CD14-positive monocyte (primary cell): ENCODE data around the gene AADACL4. TPM values are rescaled to one million over a fixed set of nuclear protein-coding genes. Genes with fewer than 3 reads are reported as not detected.

ENCODE experiments used
- DNase-seq, 3 donors: peaks; one replicate each; pipeline ENCODE4 v3.0.0-alpha.2; 2011 to 2022
- H2AFZ ChIP-seq: 2 replicates; pipeline ENCODE4 v1.6.0; 2012; ENCODE audit warnings: mild to moderate bottlenecking, low read depth, low read length, inconsistent platforms; ENCODE audit not compliant: insufficient read depth, poor library complexity, severe bottlenecking
- H3K27ac ChIP-seq, 2 donors: 1 replicate in 1 of 2; 2 replicates in 1 of 2; pipeline ENCODE4 v1.5.1; 2012 to 2013; ENCODE audit warnings: low read length in 2 of 2, control low read depth in 1 of 2, inconsistent platforms in 1 of 2, low read depth in 1 of 2, mild to moderate bottlenecking in 1 of 2
- H3K27me3 ChIP-seq, 2 donors: one replicate each; pipeline versions ENCODE4 v1.6.0 to v1.6.1; 2011 to 2013; ENCODE audit warnings: low read length in 2 of 2; ENCODE audit not compliant: control insufficient read depth in 2 of 2, insufficient read depth in 2 of 2
- H3K36me3 ChIP-seq, 2 donors: replicated peaks in 1 of 2; 1 replicate in 1 of 2; 2 replicates in 1 of 2; pipeline versions ENCODE4 v1.5.1 to v1.6.1; 2012 to 2013; ENCODE audit warnings: low read length in 2 of 2, control low read depth in 1 of 2, inconsistent platforms in 1 of 2, mild to moderate bottlenecking in 1 of 2; ENCODE audit not compliant: insufficient read depth in 2 of 2, control insufficient read depth in 1 of 2
- H3K4me1 ChIP-seq, 2 donors: 1 replicate in 1 of 2; 2 replicates in 1 of 2; pipeline versions ENCODE4 v1.5.1 to v1.6.1; 2012 to 2013; ENCODE audit warnings: low read length in 2 of 2, control low read depth in 1 of 2, inconsistent platforms in 1 of 2, mild to moderate bottlenecking in 1 of 2, moderate library complexity in 1 of 2; ENCODE audit not compliant: insufficient read depth in 2 of 2, control insufficient read depth in 1 of 2
- H3K4me2 ChIP-seq: replicated peaks from 2 replicates; pipeline ENCODE3; 2012; ENCODE audit warnings: low read length, moderate library complexity, mild to moderate bottlenecking; ENCODE audit not compliant: poor library complexity, severe bottlenecking; ENCODE audit errors: extremely low read depth
- H3K4me3 ChIP-seq, 3 experiments: fragments of 200-600 bp in 1 of 3; sonication (generic) in 1 of 3; replicated peaks in 1 of 3; 1 replicate in 2 of 3; 2 replicates in 1 of 3; pipeline ENCODE4 v1.5.1; 2011 to 2013; ENCODE audit warnings: low read length in 3 of 3, mild to moderate bottlenecking in 3 of 3, control low read depth in 2 of 3, low read depth in 2 of 3, inconsistent platforms in 1 of 3, moderate library complexity in 1 of 3
- H3K79me2 ChIP-seq: 2 replicates; pipeline ENCODE4 v1.6.0; 2012; ENCODE audit warnings: mild to moderate bottlenecking, control low read depth, inconsistent platforms, low read length, moderate library complexity; ENCODE audit not compliant: insufficient read depth
- H3K9ac ChIP-seq: 2 replicates; pipeline ENCODE4 v1.6.0; 2017; ENCODE audit warnings: low read length, mild to moderate bottlenecking; ENCODE audit not compliant: insufficient read depth, poor library complexity, severe bottlenecking
- H3K9me3 ChIP-seq, 2 donors: replicated peaks in 1 of 2; 1 replicate in 1 of 2; 2 replicates in 1 of 2; pipeline versions ENCODE4 v1.5.1 to v1.6.1; 2012 to 2013; ENCODE audit warnings: low read length in 2 of 2, control low read depth in 1 of 2; ENCODE audit not compliant: control insufficient read depth in 1 of 2, insufficient read depth in 1 of 2
- H4K20me1 ChIP-seq: 2 replicates; pipeline ENCODE4 v1.6.0; 2012; ENCODE audit warnings: mild to moderate bottlenecking, low read length, control low read depth, moderate library complexity; ENCODE audit not compliant: insufficient read depth
- H3K27ac Mint-ChIP-seq, 7 donors: one replicate each; pipeline ENCODE4 v1.8.0; 2020; ENCODE audit warnings: mild to moderate bottlenecking in 7 of 7, mixed read lengths in 7 of 7, moderate library complexity in 6 of 7, inconsistent platforms in 2 of 7
- H3K27me3 Mint-ChIP-seq, 3 donors: one replicate each; pipeline ENCODE4 v1.8.0; 2021 to 2022; ENCODE audit warnings: low read depth in 3 of 3, mild to moderate bottlenecking in 3 of 3, mixed read lengths in 3 of 3, moderate library complexity in 3 of 3, inconsistent platforms in 1 of 3
- H3K36me3 Mint-ChIP-seq, 2 donors: one replicate each; pipeline ENCODE4 v1.8.0; 2020; ENCODE audit warnings: mixed read lengths in 2 of 2, inconsistent platforms in 1 of 2, mild to moderate bottlenecking in 1 of 2
- H3K4me1 Mint-ChIP-seq: one replicate; pipeline ENCODE4 v1.8.0; 2020; ENCODE audit warnings: mild to moderate bottlenecking, mixed read lengths
- H3K4me3 Mint-ChIP-seq, 2 donors: one replicate each; pipeline ENCODE4 v1.8.0; 2020; ENCODE audit warnings: mild to moderate bottlenecking in 2 of 2, mixed read lengths in 2 of 2, moderate library complexity in 1 of 2
- H3K9me3 Mint-ChIP-seq, 7 donors: one replicate each; pipeline ENCODE4 v1.8.0; 2020 to 2022; ENCODE audit warnings: mixed read lengths in 7 of 7, mild to moderate bottlenecking in 6 of 7, moderate library complexity in 6 of 7, inconsistent platforms in 2 of 7
- WGBS: methylation state at CpG from one replicate; pipeline ENCODE4 v1.1.5; 2013; ENCODE audit warnings: missing lambda C conversion rate; ENCODE audit not compliant: insufficient coverage; 5-methylcytosine and 5-hydroxymethylcytosine counted together
- intact Hi-C, 2 donors: fragments of 100-400 bp; cut with micrococcal nuclease; formaldehyde crosslinking; loops; one replicate each; pipeline versions ENCODE4 v1.15.0 to v1.15.1; 2023
- polyA plus RNA-seq, 3 donors: library from polyadenylated mRNA; depleted of rRNA in 1 of 3; unstranded in 2 of 3; stranded (reverse) in 1 of 3; fragments of 300-500 nt in 2 of 3; fragments of >200 nt in 1 of 3; fragmentation: Illumina TruSeq in 2 of 3; gene quantifications; 1 replicate in 2 of 3; 2 replicates in 1 of 3; pipeline ENCODE4 v1.2.3, GENCODE V29; 2012 to 2021
- TF ChIP-seq, protein P1 (sequence below): fragments of 200-600 bp; IDR thresholded peaks from one replicate; pipeline ENCODE4 v1.8.0; 2022; ENCODE audit warnings: antibody characterized with exemption, mild to moderate bottlenecking

Gene AADACL4
- polyA plus RNA-seq, 3 donors: not detected

DNA sequence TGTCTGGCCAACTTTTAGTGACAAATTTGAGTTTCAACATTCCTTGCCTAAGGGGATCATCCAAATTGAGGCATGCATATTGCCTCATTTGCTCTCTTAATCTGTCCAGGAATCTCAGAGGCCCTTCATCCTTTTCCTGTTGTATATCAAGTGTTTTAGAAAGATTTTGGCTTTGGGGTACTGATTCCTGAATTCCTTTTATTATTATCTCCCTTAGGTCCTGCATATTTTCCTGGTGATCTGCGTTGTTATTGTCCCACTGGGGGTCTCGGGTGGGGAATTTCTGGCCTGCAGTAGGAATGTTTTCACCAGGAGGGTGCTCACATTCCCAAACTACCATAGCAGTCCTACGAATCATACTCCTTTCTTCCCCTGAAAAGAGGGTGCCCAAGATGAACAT, 67.7 kb downstream of the AADACL4 start:
- H3K4me1 ChIP-seq: no peaks in the 10 kb centered on the region
- no peaks in the 10 kb centered on the region for H3K79me2 ChIP-seq
- 83% methylated on average over 1 of the region's 3 CpGs for WGBS
- no peak overlapping the region for H3K9ac ChIP-seq
- no peaks in the 10 kb centered on the region for H3K9me3 ChIP-seq
- Mint-ChIP-seq H3K27ac (no peak overlapping the region), H3K9me3 (peaks cover 0 to 3% (median 0%) of the 10 kb centered on the region in 7 donors), H3K4me1 (peaks cover 7% of the 10 kb centered on the region), H3K27me3 (peaks cover 9 to 13% (median 11%) of the 10 kb centered on the region in 3 donors), H3K36me3 (no peaks in the 10 kb centered on the region), H3K4me3 (no peak overlapping the region)
- no peak overlapping the region for H3K27ac ChIP-seq
- DNase-seq: no peak
- H3K36me3 ChIP-seq: no peaks in the 10 kb centered on the region
- intact Hi-C loops: no loop called here
- H3K4me2 ChIP-seq: no peak overlapping the region
- no peak overlapping the region for H2AFZ ChIP-seq
- no peak overlapping the region for H3K4me3 ChIP-seq
- TF ChIP-seq, protein P1, sequence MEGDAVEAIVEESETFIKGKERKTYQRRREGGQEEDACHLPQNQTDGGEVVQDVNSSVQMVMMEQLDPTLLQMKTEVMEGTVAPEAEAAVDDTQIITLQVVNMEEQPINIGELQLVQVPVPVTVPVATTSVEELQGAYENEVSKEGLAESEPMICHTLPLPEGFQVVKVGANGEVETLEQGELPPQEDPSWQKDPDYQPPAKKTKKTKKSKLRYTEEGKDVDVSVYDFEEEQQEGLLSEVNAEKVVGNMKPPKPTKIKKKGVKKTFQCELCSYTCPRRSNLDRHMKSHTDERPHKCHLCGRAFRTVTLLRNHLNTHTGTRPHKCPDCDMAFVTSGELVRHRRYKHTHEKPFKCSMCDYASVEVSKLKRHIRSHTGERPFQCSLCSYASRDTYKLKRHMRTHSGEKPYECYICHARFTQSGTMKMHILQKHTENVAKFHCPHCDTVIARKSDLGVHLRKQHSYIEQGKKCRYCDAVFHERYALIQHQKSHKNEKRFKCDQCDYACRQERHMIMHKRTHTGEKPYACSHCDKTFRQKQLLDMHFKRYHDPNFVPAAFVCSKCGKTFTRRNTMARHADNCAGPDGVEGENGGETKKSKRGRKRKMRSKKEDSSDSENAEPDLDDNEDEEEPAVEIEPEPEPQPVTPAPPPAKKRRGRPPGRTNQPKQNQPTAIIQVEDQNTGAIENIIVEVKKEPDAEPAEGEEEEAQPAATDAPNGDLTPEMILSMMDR: no peak
- no peaks in the 10 kb centered on the region for H3K27me3 ChIP-seq
- H4K20me1 ChIP-seq: no peaks in the 10 kb centered on the region

DNA sequence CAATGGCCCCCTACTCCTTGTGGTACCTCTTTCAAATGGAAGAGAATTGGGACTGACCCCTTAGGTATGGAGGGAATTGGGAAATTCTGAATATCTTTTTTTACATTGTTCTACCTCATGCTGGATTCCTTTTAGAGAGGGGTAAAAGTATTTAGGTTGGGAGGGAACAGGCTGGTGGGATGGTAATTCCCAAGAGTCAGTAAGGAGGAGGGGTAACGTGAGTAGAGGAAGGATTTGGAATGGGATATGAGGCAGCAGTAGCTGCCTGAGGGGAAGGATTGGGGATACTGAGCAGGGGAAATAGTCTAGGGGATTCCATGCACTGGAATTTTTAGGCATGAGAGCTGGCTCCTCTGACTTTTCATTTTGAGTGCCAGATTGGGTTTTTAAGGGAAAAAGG, 68.2 kb downstream of the AADACL4 start:
- Histone ChIP-seq H3K27me3 (no peaks in the 10 kb centered on the region), H3K9ac (no peak overlapping the region), H3K36me3 (no peaks in the 10 kb centered on the region), H3K9me3 (no peaks in the 10 kb centered on the region), H3K79me2 (no peaks in the 10 kb centered on the region), H3K27ac (no peak overlapping the region), H4K20me1 (no peaks in the 10 kb centered on the region), H2AFZ (no peak overlapping the region), H3K4me3 (no peak overlapping the region), H3K4me1 (no peaks in the 10 kb centered on the region), H3K4me2 (no peak overlapping the region)
- no peak overlapping the region for H3K4me3 Mint-ChIP-seq
- H3K27ac Mint-ChIP-seq: no peak overlapping the region
- peaks cover 7% of the 10 kb centered on the region for H3K4me1 Mint-ChIP-seq
- peaks cover 0 to 3% (median 0%) of the 10 kb centered on the region in 7 donors for H3K9me3 Mint-ChIP-seq
- TF ChIP-seq, protein P1: no peak
- intact Hi-C loops: no loop called here
- H3K36me3 Mint-ChIP-seq: no peaks in the 10 kb centered on the region
- H3K27me3 Mint-ChIP-seq: peaks cover 9 to 11% (median 10%) of the 10 kb centered on the region in 3 donors
- no peak for DNase-seq
- WGBS: 80% methylated on average over 1 of the region's 1 CpG
